Stimulated activated naive CD8-positive, alpha-beta T cell treated with anti-CD3 and anti-CD28 coated beads, Interleukin-15, amount 100 ng/mL, for 72 hours (primary cell): Measurements from ENCODE around the gene GTF3C2.

Source experiments
- ATAC-seq: fragments of 150-1000 bp; cut with Tn5 transposase; 2 replicates; pipeline ENCODE4 v1.10.0; 2021; ENCODE audit warnings: mild to moderate bottlenecking, moderate library complexity
- DNase-seq, 2 donors: peaks; one replicate each; pipeline ENCODE4 v3.0.0; 2021 to 2022
- H3K27ac Mint-ChIP-seq, 2 donors: one replicate each; pipeline ENCODE4 v1.8.0; 2022; ENCODE audit warnings: mild to moderate bottlenecking in 2 of 2, mixed read lengths in 2 of 2, moderate library complexity in 2 of 2
- H3K27me3 Mint-ChIP-seq: one replicate; pipeline ENCODE4 v1.8.0; 2022; ENCODE audit warnings: mixed read lengths
- H3K4me1 Mint-ChIP-seq: one replicate; pipeline ENCODE4 v1.8.0; 2022; ENCODE audit warnings: mild to moderate bottlenecking, mixed read lengths
- H3K4me3 Mint-ChIP-seq, 2 donors: one replicate each; pipeline ENCODE4 v1.8.0; 2022; ENCODE audit warnings: mild to moderate bottlenecking in 2 of 2, mixed read lengths in 2 of 2, moderate library complexity in 1 of 2
- H3K9me3 Mint-ChIP-seq, 2 donors: one replicate each; pipeline ENCODE4 v1.8.0; 2022; ENCODE audit warnings: mixed read lengths in 2 of 2

GTF3C2 gene, protein sequence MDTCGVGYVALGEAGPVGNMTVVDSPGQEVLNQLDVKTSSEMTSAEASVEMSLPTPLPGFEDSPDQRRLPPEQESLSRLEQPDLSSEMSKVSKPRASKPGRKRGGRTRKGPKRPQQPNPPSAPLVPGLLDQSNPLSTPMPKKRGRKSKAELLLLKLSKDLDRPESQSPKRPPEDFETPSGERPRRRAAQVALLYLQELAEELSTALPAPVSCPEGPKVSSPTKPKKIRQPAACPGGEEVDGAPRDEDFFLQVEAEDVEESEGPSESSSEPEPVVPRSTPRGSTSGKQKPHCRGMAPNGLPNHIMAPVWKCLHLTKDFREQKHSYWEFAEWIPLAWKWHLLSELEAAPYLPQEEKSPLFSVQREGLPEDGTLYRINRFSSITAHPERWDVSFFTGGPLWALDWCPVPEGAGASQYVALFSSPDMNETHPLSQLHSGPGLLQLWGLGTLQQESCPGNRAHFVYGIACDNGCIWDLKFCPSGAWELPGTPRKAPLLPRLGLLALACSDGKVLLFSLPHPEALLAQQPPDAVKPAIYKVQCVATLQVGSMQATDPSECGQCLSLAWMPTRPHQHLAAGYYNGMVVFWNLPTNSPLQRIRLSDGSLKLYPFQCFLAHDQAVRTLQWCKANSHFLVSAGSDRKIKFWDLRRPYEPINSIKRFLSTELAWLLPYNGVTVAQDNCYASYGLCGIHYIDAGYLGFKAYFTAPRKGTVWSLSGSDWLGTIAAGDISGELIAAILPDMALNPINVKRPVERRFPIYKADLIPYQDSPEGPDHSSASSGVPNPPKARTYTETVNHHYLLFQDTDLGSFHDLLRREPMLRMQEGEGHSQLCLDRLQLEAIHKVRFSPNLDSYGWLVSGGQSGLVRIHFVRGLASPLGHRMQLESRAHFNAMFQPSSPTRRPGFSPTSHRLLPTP

DNA sequence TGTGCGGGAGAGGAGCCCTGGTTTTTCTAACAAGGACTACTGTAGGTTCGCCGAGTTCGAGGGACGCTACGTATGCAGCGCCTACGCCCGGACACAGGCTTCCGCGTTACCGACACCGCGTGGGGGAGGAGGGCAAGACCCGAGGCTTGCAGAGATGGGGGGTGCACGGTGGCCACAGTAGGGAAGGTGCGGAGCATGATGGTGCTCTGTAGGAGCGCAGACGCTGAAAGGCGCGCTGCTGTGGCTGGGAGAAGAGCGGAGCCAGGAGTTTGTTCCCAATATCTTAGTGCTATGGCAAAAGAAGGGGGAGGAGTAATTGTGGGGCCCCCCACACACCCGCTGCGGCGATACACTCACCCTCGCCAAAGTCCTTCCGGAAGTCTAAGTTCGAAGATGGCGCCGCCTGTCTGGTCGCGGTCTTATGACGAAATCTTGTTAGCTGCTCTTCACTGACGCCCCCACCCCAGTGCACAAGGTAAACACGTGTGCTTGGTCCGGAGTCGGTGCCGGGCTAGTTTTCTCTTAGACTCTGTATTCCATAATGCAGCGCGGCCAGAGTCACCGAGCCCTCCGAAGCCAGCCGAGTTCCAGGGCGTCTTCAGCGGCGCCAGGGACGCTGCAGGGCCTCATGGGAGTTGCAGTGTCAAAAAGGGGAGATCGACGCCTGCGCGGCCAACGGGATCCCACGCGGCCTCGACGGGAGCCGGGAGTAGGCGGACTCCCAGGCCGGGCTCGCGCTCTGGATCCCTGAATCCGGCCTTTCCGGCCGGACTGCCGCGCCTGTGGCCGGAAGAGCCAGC is at the start of gene GTF3C2:
GTF3C2 (minus strand) TSS at position 383 of the 800 bp plus-strand sequence. CDS start 13,210 bp downstream, outside the sequence.
- peak within 1 kb of the TSS; percentile 99 to 100 for H3K27ac Mint-ChIP-seq
- H3K4me3 Mint-ChIP-seq: peak within 1 kb of the TSS; percentile 94 to 99
- H3K4me1 Mint-ChIP-seq: peaks cover 50% of the 10 kb centered on the region
- no peaks in the 10 kb centered on the region for H3K9me3 Mint-ChIP-seq
- DNase-seq: peak; percentile 89 to 92
- peak; percentile 89 for ATAC-seq
- no peaks in the 10 kb centered on the region for H3K27me3 Mint-ChIP-seq

DNA sequence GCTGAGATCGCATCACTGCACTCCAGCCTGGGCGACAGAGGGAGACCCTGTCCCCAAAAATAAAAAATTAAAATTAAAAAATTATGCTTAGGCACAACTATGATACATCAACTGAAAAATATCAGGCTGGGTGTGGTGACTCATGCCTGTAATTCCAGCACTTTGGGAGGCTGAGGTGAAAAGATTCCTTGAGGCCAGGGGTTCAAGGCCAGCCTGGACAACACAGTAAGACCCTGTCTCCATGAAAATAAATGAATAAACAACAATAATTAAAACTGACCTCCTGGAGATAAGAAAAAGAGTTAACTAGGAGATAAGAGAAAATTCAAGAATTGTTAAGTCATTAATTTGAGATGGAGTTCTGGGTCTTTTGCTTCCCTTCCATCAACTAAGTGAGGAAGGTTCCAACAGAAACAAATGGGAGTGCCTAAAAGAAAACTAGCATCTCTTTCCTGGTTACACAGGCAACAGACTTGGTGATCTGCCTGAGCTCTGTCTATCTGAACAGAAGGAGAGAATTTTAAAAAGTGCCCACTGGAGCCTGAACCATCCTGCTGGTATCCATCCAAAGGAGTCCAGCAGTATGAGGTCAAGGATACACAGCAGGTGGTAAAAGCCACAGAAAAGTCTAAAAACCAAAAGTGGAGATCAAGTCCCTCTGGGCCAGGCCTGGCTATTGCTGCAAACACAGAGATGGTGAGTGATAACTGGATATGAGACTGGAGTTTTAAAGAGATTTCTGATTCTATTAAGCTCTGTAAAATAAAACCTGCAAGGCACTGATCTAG is 44.0 kb upstream of the GTF3C2 start:
- no peak overlapping the region for H3K4me3 Mint-ChIP-seq
- H3K9me3 Mint-ChIP-seq: no peaks in the 10 kb centered on the region
- no peaks in the 10 kb centered on the region for H3K27me3 Mint-ChIP-seq
- peaks cover 45% of the 10 kb centered on the region for H3K4me1 Mint-ChIP-seq
- H3K27ac Mint-ChIP-seq: peak overlapping the region in 1 of 2 donors; percentile 44
- ATAC-seq: no peak
- DNase-seq: no peak

DNA sequence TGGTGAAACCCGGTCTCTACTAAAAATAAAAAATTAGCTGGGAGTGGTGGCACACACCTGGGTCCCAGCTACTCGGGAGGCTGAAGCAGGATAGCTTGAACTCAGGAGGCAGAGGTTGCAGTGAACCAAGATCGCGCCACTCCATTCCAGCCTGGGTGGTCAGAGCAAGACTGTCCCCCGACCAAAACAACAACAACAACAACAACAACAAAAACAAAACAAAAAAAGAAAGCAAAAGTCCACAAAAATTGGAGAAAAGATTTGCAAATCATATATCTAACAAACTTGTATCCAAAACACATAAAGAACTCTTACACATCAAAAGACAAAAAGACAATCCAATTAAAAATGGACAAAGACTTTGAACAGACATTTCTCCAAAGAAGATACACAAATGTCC is 42.4 kb upstream of the GTF3C2 start:
- peak overlapping the region; percentile 7 to 16 for H3K4me3 Mint-ChIP-seq
- no peaks in the 10 kb centered on the region for H3K9me3 Mint-ChIP-seq
- no peak for ATAC-seq
- H3K27me3 Mint-ChIP-seq: no peaks in the 10 kb centered on the region
- no peak overlapping the region for H3K27ac Mint-ChIP-seq
- no peak for DNase-seq
- H3K4me1 Mint-ChIP-seq: peaks cover 44% of the 10 kb centered on the region

DNA sequence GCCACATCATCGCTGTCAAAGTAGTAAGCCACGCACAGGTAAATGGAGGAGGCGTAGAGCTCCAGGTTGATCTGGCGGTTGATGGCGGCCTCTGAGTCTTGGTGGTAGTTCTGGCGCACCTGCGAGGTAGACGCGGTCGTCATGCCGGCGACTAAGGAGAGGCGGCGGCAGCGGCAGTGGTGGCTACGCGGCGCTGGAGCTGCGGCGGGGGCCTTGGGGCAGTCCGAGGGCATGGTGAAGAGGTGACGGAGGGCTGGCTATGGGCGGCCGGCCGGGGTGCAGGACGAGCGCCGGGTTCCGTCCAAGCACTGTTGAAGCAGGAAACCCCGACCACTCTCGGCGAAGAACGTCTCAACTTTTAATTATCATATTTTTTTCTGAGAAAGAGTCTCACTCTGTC is 36.7 kb upstream of the GTF3C2 start:
- Mint-ChIP-seq H3K27me3 (no peaks in the 10 kb centered on the region), H3K27ac (no peak overlapping the region), H3K4me1 (peaks cover 30% of the 10 kb centered on the region), H3K9me3 (no peaks in the 10 kb centered on the region), H3K4me3 (no peak overlapping the region)
- no peak for ATAC-seq
- no peak for DNase-seq

DNA sequence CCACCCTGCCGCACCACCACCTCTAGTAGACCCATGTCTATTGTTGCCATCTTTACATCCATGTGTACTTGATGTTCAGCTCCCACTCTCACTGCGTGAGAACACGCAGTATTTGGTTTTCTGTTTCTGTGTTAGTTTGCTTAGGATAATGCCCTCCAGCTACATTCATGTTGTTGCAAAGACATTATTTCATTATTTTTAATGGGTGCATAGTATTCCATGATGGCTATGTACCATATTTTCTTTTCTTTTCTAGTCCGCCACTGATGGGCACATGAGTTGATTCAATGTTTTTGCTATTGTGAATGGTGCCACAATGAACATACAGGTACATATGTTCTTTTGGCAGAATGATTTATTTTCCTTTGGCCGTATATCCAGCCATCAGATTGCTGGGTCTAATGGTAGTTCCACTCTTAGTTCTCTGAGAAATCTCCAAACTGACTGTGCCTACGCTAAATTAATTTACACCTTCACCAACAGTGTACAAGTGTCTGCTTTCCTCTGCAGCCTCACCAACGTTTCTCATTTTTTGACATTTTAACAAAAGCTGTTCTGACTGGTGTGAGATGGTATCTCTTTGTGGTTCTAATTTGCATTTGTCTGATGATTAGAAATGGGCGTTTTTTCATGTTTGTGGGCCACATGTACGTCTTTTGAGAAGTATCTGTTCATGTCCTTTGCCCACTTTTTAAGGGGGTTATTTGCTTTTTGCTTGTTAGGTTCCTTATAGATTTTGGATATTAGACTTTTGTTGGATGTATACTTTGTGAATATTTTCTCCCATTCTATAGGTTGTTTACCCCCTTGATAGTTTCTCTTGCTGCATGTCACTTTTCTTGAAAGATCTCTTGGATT is 34.5 kb upstream of the GTF3C2 start:
- no peak overlapping the region for H3K4me3 Mint-ChIP-seq
- no peaks in the 10 kb centered on the region for H3K27me3 Mint-ChIP-seq
- ATAC-seq (no peak), DNase-seq (no peak)
- peak overlapping the region in 1 of 2 donors; percentile 53 for H3K27ac Mint-ChIP-seq
- peaks cover 18% of the 10 kb centered on the region for H3K4me1 Mint-ChIP-seq
- H3K9me3 Mint-ChIP-seq: no peaks in the 10 kb centered on the region

DNA sequence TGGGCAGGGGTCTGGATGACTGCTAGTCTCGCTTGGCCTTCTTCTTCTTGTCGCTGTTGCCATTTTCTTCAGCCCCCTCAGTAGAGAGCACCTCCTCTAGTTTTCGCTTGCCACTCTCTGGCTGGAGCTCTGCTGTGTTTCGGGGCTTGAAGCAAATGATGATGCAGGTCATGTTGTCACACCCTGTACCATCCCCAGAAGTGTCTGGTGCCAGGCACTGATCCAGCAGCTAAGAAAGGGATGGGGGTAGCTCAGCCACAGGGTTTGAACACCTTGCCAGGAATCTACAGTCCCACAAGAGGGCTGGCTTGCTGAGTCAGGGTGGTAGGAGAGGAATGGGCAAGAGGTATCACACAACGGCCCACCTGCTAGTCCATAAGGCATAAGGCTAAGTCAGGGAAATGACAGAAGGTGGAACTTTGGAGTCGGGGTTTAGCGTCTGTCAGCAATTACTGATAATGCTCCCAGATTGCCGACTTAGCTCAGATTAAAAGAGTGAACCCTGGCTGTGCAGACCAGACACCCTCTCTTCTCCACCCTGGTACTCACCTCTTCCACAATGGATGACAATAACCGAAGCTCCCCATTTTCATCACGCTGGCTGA is 25.1 kb upstream of the GTF3C2 start:
- peak overlapping the region; percentile 90 to 93 for H3K4me3 Mint-ChIP-seq

DNA sequence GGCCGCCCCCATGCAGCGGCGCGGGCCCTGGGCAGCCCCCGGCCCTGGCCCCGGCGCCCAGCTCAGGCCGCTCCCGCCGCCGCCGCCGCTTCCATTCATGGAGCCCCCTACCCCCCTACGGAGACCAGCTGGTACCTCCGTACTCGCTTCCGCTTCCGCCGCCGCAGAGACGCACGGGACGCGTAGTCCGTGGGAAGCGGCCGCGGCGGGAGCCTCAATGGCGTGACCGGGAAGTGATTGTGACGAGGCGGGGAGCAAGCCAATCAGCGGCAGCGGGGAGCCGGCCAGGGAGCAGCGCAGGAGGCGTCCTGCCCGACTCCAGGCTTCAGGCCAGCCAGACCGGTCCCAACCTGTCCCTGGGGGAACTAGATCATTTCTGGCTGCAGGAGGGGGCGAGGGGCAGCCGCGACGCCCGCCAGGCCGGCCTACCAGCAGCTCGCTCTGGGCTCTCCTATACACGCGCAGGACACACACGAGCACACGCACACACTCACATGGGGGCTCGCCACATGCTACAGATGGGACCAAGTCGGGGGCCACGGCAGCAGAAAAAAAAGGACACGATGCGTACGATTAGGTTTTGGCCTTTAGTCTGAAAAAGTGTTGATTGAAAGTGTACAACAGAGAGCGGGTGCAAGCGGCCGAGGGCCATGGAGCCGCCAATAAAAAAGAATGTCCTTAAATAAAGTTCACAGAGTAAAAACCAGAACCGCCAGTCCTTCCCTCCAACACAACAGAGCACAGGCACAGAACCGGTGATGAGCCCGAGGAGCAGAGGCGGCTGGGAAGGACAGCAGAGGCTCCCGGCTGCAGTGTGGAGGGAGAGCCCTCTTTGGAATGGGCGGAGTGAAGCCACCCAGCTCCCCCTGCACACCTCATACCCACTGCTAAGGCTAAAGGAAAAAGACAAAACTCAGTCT is 24.3 kb upstream of the GTF3C2 start, which contains the start of gene ZNF513:
ZNF513 (minus strand) TSS at position 109 of the 920 bp plus-strand sequence. CDS start 208 bp downstream, outside the sequence.
- peak within 1 kb of the TSS; percentile 92 to 96 for H3K27ac Mint-ChIP-seq
- H3K27me3 Mint-ChIP-seq: no peaks in the 10 kb centered on the region
- peak within 1 kb of the TSS; percentile 90 to 93 for H3K4me3 Mint-ChIP-seq
- H3K9me3 Mint-ChIP-seq: no peaks in the 10 kb centered on the region
- H3K4me1 Mint-ChIP-seq: peaks cover 55% of the 10 kb centered on the region
- ATAC-seq (peak; percentile 92), DNase-seq (peak; percentile 78 to 91)

More for the DNA sequence above, 25.1 kb upstream of the GTF3C2 start:
- no peak for DNase-seq
- Mint-ChIP-seq H3K27me3 (no peaks in the 10 kb centered on the region), H3K4me1 (peaks cover 55% of the 10 kb centered on the region), H3K9me3 (no peaks in the 10 kb centered on the region), H3K27ac (peak overlapping the region in 1 of 2 donors; percentile 96)
- no peak for ATAC-seq

DNA sequence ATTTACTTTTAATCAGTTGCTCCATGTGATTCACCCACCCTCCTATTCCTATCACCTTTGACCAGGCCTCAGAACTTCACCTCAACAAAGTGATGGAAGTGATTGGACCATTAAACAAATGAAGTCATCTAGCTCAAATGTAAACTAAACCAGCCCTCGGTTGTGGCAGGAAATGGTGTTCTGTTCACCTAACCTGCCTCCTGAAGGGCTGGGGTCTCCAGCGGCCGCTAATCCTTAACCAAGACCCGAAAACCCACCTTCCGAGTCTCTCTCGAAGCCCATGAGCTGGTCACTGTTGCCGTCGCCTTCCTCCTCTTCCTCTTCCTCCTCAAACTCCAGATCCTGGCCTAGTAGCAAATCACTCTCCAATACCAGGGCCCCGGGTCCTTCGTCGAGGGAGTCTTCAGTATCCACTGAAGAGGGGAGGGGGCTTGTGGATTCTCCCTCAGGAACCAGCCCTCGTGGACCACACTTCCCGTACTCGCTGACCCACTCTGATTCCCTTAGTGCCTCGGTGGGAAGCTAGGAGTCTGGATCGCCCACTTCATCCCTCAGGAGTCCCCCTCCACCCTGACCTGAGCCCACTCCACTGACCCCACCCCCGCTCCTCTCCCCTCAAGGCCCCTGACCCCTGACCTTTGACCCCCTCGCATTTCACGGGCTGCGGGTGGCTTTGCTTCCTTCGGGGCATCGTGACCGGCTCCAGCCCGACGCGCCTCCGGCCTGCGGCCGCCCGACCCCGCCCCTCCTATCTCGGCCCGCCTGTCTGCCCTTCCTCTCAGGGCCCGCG is 23.5 kb upstream of the GTF3C2 start:
- Mint-ChIP-seq H3K9me3 (no peaks in the 10 kb centered on the region), H3K4me1 (peaks cover 55% of the 10 kb centered on the region), H3K27me3 (no peaks in the 10 kb centered on the region), H3K4me3 (peak overlapping the region; percentile 90 to 93), H3K27ac (peak overlapping the region; percentile 92 to 96)
- ATAC-seq (peak; percentile 70), DNase-seq (peak in 1 of 2 donors; percentile 69)

DNA sequence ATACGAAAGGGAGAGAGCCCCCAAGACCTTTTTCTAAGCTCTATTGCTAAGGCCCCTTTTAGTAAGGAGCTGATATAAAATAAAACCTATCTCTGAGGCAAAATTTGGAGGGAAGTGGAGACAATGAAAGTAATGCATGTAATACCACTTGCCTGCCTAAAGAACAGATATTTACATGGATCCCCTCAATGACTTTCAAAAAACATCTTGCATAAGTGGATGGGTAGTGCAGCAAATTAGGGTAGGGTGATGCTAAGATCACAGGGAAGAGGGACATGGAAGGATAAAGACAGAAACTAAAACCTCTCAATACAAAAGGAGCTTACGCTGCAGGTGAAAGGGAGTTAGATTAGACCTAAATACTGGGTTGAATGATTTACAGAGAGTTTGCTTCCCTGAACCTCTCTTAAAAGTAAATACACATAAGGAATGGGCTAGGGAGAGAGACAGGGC is 22.8 kb upstream of the GTF3C2 start:
- Mint-ChIP-seq H3K4me1 (peaks cover 59% of the 10 kb centered on the region), H3K4me3 (peak overlapping the region; percentile 90 to 93), H3K27ac (peak overlapping the region; percentile 92 to 96), H3K27me3 (no peaks in the 10 kb centered on the region), H3K9me3 (no peaks in the 10 kb centered on the region)
- ATAC-seq: no peak
- DNase-seq: no peak

DNA sequence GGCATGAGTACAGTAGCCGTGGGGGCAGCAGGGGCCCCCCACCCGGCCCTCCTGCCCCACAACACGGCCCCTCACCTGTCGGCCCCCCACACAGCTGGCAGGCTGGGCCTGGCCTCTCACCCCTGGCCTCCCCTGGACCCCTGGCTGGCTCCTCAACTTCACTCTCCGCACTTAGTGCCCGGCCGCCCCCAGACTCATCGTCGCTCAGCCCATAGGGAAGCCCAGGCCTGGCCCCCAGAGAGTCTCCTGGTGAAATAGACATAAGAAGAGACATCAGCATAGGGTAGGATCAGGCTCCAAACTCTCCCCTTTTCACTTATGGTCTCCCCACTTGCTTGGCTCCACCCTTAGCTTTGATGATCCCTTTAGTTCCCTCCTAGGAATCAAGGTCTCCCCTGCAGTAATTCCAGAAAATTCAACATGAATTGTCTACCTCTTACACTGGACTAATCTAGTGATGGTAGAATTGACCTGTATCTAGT is 22.3 kb upstream of the GTF3C2 start:
- Mint-ChIP-seq H3K4me3 (peak overlapping the region; percentile 90 to 93), H3K9me3 (no peaks in the 10 kb centered on the region), H3K27me3 (no peaks in the 10 kb centered on the region), H3K4me1 (peaks cover 56% of the 10 kb centered on the region), H3K27ac (peak overlapping the region in 1 of 2 donors; percentile 96)
- DNase-seq (no peak), ATAC-seq (no peak)

DNA sequence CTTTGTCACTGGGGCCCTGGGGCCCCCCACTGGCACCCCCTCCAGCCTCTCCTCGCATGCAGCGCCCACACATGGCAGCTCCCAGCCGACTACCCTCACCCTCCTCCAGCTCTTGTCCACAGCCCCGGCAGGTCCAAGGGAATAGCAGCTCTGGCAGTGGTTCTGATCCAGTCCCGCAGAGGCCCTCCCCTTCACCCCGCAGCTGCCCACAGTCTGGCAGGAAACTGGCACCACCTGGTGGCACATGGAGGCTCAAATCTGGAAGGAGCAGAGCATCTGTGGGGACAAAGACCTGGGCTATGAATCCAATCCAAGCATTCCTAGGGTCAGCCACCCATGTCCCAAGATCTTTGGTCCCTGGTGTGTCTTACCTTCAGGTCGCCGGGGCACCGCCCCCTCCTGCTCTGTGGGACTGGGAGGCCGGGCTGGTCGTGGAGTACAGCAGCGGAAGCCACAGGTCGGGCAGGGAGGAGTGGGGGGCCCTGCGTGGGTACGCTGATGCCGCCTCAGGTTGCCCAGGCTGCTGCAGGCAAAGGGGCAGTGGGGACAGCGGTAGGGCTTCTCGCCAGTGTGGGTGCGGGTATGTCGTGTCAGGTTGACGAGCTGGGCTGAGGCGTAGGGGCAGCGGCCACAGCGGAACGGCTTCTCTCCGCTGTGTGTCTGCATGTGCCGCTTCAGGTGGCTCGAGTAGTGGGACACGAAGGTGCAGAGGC is 21.7 kb upstream of the GTF3C2 start:
- ATAC-seq (no peak), DNase-seq (no peak)
- Mint-ChIP-seq H3K4me1 (peaks cover 58% of the 10 kb centered on the region), H3K27ac (no peak overlapping the region), H3K9me3 (no peaks in the 10 kb centered on the region), H3K4me3 (no peak overlapping the region), H3K27me3 (no peaks in the 10 kb centered on the region)
